KG1 (cell line): Measurements from ENCODE around the gene OSM.

Experiments
- DNase-seq: peaks from one replicate; lab custom pipeline; 2025; lab: John Stamatoyannopoulos, UW

The OSM gene

GRCh38 chr22:30285176-30285845 lies 18.7 kb upstream of the OSM start:
- no peak for DNase-seq

GRCh38 chr22:30284666-30285065 lies 18.0 kb upstream of the OSM start:
- DNase-seq = no peak

GRCh38 chr22:30284172-30284571 lies 17.5 kb upstream of the OSM start:
- DNase-seq = no peak

GRCh38 chr22:30283342-30283741 lies 16.7 kb upstream of the OSM start:
- DNase-seq = no peak

- DNase-seq = no peak
Measured at GRCh38 chr22:30282616-30283046, 16.0 kb upstream of the OSM start.

- no peak for DNase-seq
Measured at GRCh38 chr22:30280505-30280904, 13.9 kb upstream of the OSM start.

- no peak for DNase-seq
Measured at GRCh38 chr22:30279932-30280331, 13.3 kb upstream of the OSM start.

GRCh38 chr22:30279046-30279788 lies 12.6 kb upstream of the OSM start:
- DNase-seq = no peak

- DNase-seq = no peak
Measured at GRCh38 chr22:30277547-30278344, 11.1 kb upstream of the OSM start.

GRCh38 chr22:30276039-30276438 lies 9.4 kb upstream of the OSM start:
- DNase-seq = no peak

- no peak for DNase-seq
Measured at GRCh38 chr22:30275625-30276024, 9.0 kb upstream of the OSM start.

GRCh38 chr22:30274437-30274812 lies 7.8 kb upstream of the OSM start:
- no peak for DNase-seq

GRCh38 chr22:30273711-30274436 lies 7.2 kb upstream of the OSM start:
- DNase-seq = no peak

GRCh38 chr22:30272781-30273601 lies 6.3 kb upstream of the OSM start:
- DNase-seq = no peak

GRCh38 chr22:30270832-30271231 lies 4.2 kb upstream of the OSM start:
- no peak for DNase-seq

- DNase-seq = no peak
Measured at GRCh38 chr22:30268331-30268730, 1.7 kb upstream of the OSM start.

GRCh38 chr22:30267382-30268302 lies 991 bp upstream of the OSM start:
- peak; percentile 70 for DNase-seq

GRCh38 chr22:30265823-30266444 lies 717 bp downstream of the OSM start:
- peak; percentile 77 for DNase-seq

- DNase-seq = no peak
Measured at GRCh38 chr22:30265131-30265720, 1.4 kb downstream of the OSM start.
